ENCODE data around the gene DNM3.

The DNM3 gene

GRCh38 chr1:172270605-172271004 lies 429.3 kb downstream of the DNM3 start:
- no peak for DNase-seq
- H3K36me3 Mint-ChIP-seq, result no peaks in the 10 kb centered on the region
- peak overlapping the region; percentile 32 for H3K4me3 Mint-ChIP-seq
- peak overlapping the region; percentile 85 for H3K27ac Mint-ChIP-seq
- no peaks in the 10 kb centered on the region for H3K9me3 Mint-ChIP-seq
- H3K4me1 Mint-ChIP-seq, result peaks cover 27% of the 10 kb centered on the region
- CTCF ChIA-PET, result interaction anchor here (1.0 to 1.7 kb wide), 2 partner anchors 88 to 180 kb away, joined by 3 to 6 read pairs; no protein-coding TSS in a partner anchor
- H3K27me3 Mint-ChIP-seq, result no peaks in the 10 kb centered on the region

GRCh38 chr1:172272087-172272486 lies 430.8 kb downstream of the DNM3 start:
- no peak for DNase-seq
- CTCF ChIA-PET, result no interaction called here
- Mint-ChIP-seq H3K4me3 (no peak overlapping the region), H3K4me1 (peaks cover 27% of the 10 kb centered on the region), H3K27me3 (no peaks in the 10 kb centered on the region), H3K27ac (no peak overlapping the region), H3K36me3 (no peaks in the 10 kb centered on the region), H3K9me3 (no peaks in the 10 kb centered on the region)

DNA sequence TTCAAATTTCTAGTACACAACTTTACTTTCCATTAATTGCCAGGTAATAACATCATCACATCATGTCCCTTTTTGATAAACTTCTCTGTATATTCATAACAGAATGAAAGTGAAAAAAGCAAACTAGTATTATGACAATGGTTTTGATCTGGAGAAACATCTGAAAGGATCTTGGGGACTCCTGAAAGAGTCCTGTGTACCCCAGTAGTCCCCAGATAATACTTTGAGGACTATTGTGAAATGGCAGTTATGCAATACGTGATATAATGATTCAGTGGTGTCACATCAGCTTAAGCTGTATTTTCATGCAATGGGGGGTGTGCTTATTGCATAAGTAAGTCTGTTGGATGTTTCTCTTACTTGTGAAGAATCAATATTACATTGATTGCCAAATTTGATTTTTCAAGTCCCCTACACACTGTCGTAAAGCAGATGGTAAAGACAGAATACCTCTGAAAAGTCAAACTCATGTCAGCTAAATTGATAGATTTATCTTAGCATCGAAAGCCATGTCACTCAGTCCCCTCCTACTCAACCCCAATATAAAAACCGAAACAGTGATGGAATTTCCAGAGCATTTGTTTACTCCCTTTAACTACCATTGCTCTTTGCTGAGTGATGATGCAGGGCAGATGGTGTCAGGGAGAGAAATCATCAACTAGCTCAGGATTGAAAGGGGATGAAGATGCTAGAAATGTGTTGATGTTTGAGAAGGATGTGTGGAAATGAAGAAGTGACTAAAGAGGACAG lies 432.5 kb downstream of the DNM3 start:
- DNase-seq, result no peak
- peaks cover 27% of the 10 kb centered on the region for H3K4me1 Mint-ChIP-seq
- H3K27ac Mint-ChIP-seq, result no peak overlapping the region
- CTCF ChIA-PET, result no interaction called here
- no peaks in the 10 kb centered on the region for H3K9me3 Mint-ChIP-seq
- H3K27me3 Mint-ChIP-seq, result no peaks in the 10 kb centered on the region
- H3K36me3 Mint-ChIP-seq, result no peaks in the 10 kb centered on the region
- H3K4me3 Mint-ChIP-seq, result no peak overlapping the region

DNA sequence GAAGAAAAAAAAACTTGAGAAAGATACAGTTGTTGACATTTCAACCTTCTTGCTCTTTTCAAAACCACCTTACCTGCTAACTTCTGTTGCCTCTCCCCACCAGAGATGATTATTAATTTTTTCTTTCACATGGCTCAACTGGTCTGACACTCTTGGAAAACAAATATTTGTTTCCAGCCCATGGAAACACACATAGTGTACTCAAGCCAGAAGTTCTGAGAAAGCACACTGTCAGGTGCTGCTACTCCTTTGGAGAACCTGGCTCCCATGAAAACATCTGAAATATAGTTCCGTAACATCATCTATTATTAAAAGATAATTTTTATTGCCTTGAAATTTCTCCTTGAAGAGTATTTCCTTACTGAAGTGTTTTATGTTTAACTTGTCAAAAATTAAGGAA lies 434.2 kb downstream of the DNM3 start:
- Mint-ChIP-seq H3K4me1 (peaks cover 12% of the 10 kb centered on the region), H3K9me3 (no peaks in the 10 kb centered on the region), H3K27ac (no peak overlapping the region), H3K36me3 (no peaks in the 10 kb centered on the region), H3K27me3 (no peaks in the 10 kb centered on the region), H3K4me3 (no peak overlapping the region)
- CTCF ChIA-PET, result no interaction called here
- DNase-seq, result no peak

GRCh38 chr1:172276120-172276818 lies 435.0 kb downstream of the DNM3 start:
- CTCF ChIA-PET, result no interaction called here
- Mint-ChIP-seq H3K27ac (no peak overlapping the region), H3K9me3 (no peaks in the 10 kb centered on the region), H3K36me3 (no peaks in the 10 kb centered on the region), H3K27me3 (no peaks in the 10 kb centered on the region), H3K4me1 (peaks cover 6% of the 10 kb centered on the region), H3K4me3 (no peak overlapping the region)
- no peak for DNase-seq

DNA sequence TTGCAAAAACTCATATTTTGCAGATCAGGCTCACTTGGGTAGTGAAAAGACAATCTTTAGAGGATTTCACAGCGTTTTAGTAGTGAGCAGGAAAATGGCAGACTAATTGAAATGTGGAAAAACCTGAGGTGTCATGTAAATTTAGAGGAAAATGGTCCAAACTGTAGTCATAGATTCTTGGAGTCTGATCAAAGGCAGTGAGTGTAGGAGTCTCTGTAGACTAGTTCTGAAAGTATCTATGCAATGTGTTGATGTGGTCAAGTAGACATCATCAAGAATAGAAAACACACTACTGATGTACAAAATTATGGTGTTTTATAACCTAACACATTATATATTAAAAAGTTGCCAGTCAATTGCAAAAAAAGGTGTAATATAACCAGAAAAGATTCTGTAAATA lies 436.0 kb downstream of the DNM3 start:
- CTCF ChIA-PET, result no interaction called here
- H3K27me3 Mint-ChIP-seq, result no peaks in the 10 kb centered on the region
- no peaks in the 10 kb centered on the region for H3K36me3 Mint-ChIP-seq
- no peak overlapping the region for H3K4me3 Mint-ChIP-seq
- no peak overlapping the region for H3K27ac Mint-ChIP-seq
- H3K9me3 Mint-ChIP-seq, result peaks cover 3% of the 10 kb centered on the region
- DNase-seq, result no peak
- no peaks in the 10 kb centered on the region for H3K4me1 Mint-ChIP-seq

- Mint-ChIP-seq H3K36me3 (no peaks in the 10 kb centered on the region), H3K27ac (no peak overlapping the region), H3K4me3 (no peak overlapping the region), H3K9me3 (peaks cover 3% of the 10 kb centered on the region), H3K27me3 (no peaks in the 10 kb centered on the region), H3K4me1 (no peaks in the 10 kb centered on the region)
- no peak for DNase-seq
- CTCF ChIA-PET, result no interaction called here
Measured at GRCh38 chr1:172277989-172278388, 436.7 kb downstream of the DNM3 start.

- H3K27ac Mint-ChIP-seq, result no peak overlapping the region
- DNase-seq, result no peak
- no peaks in the 10 kb centered on the region for H3K27me3 Mint-ChIP-seq
- H3K36me3 Mint-ChIP-seq, result no peaks in the 10 kb centered on the region
- no peak overlapping the region for H3K4me3 Mint-ChIP-seq
- CTCF ChIA-PET, result no interaction called here
- H3K4me1 Mint-ChIP-seq, result no peaks in the 10 kb centered on the region
- peaks cover 3% of the 10 kb centered on the region for H3K9me3 Mint-ChIP-seq
Measured at GRCh38 chr1:172278478-172278877, 437.2 kb downstream of the DNM3 start.

DNA sequence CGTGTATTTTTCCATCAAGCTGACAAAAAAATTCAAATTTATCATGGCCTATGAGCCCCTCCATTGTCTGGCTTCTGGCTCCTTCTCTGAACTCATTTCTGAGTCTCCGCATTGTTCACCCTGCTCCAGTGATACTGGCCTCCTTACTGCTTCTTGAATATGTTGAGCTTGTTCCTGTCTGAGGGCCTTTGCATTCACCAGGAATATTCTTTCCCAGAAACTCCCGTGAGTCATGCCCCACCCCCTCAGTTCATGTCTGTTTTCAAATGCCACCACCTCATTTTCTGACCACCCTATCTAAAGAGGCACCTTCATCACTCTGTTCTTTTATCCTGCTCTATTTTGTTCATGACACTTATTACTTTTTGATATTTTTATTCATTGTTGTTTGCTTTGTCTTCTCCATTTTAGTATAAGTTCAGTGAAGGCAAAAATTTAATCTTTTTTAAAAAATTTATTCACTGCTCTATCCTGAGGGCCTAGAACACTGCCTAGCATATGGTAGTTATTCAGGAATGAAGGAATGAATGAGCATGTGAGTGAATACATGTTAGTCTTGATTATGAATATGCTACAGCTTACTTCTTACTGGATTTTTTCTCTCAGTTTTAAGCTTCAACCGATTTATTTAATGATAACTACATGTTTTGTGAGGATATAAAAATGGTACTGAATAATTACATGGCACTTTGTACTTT lies 438.8 kb downstream of the DNM3 start:
- Mint-ChIP-seq H3K27me3 (no peaks in the 10 kb centered on the region), H3K9me3 (peaks cover 3% of the 10 kb centered on the region), H3K27ac (no peak overlapping the region), H3K4me1 (no peaks in the 10 kb centered on the region), H3K36me3 (no peaks in the 10 kb centered on the region), H3K4me3 (no peak overlapping the region)
- DNase-seq, result no peak
- CTCF ChIA-PET, result no interaction called here

DNA sequence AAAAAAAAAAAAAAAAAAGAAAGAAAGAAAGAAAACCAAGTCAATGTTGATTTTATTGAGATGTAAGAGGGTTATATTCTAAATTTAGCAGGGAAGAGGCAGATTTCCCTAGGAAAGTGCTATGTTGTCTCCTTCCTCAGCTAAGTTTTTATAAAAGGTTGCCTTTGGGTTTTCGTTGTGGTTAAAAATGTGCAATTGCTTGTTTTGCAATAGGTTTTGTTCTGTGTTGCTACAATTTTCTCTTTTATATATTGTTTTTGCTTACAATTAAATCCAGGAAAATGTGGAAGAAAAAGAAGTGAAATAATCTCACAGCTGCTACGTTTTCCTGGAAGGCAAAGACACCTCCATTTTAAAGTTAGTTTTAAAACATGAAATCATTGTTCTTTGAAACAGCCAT lies 442.5 kb downstream of the DNM3 start:
- CTCF ChIA-PET, result no interaction called here
- Mint-ChIP-seq H3K9me3 (peaks cover 3% of the 10 kb centered on the region), H3K4me3 (no peak overlapping the region), H3K27ac (no peak overlapping the region), H3K27me3 (no peaks in the 10 kb centered on the region), H3K36me3 (no peaks in the 10 kb centered on the region), H3K4me1 (no peaks in the 10 kb centered on the region)
- DNase-seq, result no peak

DNA sequence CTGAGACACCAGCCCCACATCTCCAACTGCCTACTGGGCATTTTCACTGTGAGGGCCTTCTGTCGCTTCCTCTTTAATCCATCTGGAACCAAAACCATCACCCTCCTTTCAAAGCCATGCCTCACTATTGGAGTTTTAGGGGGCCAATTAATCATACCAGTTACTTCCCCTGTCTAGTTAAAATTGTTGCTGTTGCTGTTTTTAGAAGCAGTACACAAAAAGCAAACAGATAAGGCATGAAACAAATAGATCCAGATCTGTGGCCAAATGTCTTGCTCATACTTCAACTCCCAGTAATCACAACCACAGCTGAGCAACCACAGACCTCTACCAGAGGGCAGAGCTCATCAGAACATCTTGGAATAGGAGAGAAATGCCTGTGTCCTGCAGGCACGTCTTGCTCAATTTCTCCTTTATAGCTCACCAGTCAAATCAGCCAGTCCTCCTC lies 445.4 kb downstream of the DNM3 start:
- H3K27ac Mint-ChIP-seq, result no peak overlapping the region
- H3K9me3 Mint-ChIP-seq, result peaks cover 3% of the 10 kb centered on the region
- no peaks in the 10 kb centered on the region for H3K36me3 Mint-ChIP-seq
- DNase-seq, result no peak
- H3K4me3 Mint-ChIP-seq, result no peak overlapping the region
- CTCF ChIA-PET, result no interaction called here
- no peaks in the 10 kb centered on the region for H3K4me1 Mint-ChIP-seq
- no peaks in the 10 kb centered on the region for H3K27me3 Mint-ChIP-seq

GRCh38 chr1:172287208-172287607 lies 445.9 kb downstream of the DNM3 start:
- Mint-ChIP-seq H3K4me3 (no peak overlapping the region), H3K36me3 (no peaks in the 10 kb centered on the region), H3K27ac (no peak overlapping the region), H3K27me3 (no peaks in the 10 kb centered on the region), H3K9me3 (no peaks in the 10 kb centered on the region), H3K4me1 (no peaks in the 10 kb centered on the region)
- DNase-seq, result no peak
- CTCF ChIA-PET, result no interaction called here

- no peaks in the 10 kb centered on the region for H3K4me1 Mint-ChIP-seq
- DNase-seq, result no peak
- no peak overlapping the region for H3K4me3 Mint-ChIP-seq
- no peak overlapping the region for H3K27ac Mint-ChIP-seq
- no peaks in the 10 kb centered on the region for H3K9me3 Mint-ChIP-seq
- no peaks in the 10 kb centered on the region for H3K27me3 Mint-ChIP-seq
- no peaks in the 10 kb centered on the region for H3K36me3 Mint-ChIP-seq
- CTCF ChIA-PET, result no interaction called here
Measured at GRCh38 chr1:172288581-172288980, 447.3 kb downstream of the DNM3 start.

DNA sequence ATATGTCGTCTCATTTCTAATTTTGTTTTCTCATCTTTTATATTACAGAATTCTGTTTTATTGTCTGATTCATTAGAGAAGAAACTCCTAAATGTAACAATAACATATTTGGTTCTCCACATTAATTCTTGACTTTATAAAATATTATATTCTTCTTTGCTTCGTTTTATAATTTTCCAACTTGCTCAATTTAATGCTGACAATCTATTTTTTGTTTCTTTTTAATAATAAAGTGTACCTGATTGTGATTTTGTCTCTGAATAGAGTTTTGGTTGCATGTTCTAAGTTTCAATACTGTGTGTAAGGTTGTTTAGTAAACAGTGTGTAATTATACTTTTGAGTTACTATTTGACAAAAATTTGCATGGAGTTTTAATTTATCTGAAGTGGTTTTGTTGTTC lies 448.1 kb downstream of the DNM3 start:
- Mint-ChIP-seq H3K27me3 (no peaks in the 10 kb centered on the region), H3K4me1 (no peaks in the 10 kb centered on the region)
- CTCF ChIA-PET, result no interaction called here

DNA sequence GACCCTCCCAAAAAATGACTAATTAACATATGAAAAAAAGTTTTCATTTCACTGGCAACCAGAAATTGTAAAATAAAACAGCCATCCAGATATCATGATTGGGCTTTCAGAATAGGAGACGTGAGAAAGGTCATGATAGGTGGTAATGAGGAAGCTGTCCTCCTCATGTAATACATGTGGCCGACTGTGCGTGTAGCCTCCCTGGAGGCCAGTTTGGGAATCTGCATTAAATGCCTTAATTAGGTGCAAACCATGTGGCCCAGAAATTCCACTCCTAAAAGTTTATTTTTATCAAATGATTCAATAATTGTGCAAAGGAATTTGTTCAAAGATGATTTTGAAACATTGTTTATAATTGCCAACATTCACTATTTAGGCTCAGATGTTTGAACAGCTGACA lies 451.5 kb downstream of the DNM3 start:
- Mint-ChIP-seq H3K4me1 (no peaks in the 10 kb centered on the region), H3K27ac (no peak overlapping the region), H3K27me3 (no peaks in the 10 kb centered on the region), H3K4me3 (no peak overlapping the region), H3K9me3 (no peaks in the 10 kb centered on the region), H3K36me3 (no peaks in the 10 kb centered on the region)
- CTCF ChIA-PET, result no interaction called here
- no peak for DNase-seq

More for the DNA sequence above, 448.1 kb downstream of the DNM3 start:
- Mint-ChIP-seq H3K4me3 (no peak overlapping the region), H3K9me3 (no peaks in the 10 kb centered on the region), H3K27ac (no peak overlapping the region), H3K36me3 (no peaks in the 10 kb centered on the region)
- DNase-seq, result no peak

All from activated naive CD4-positive, alpha-beta T cell treated with anti-CD3 and anti-CD28 coated beads, Interleukin-2, amount 10 ng/mL, durations not matched to agents 7 days and 5 days (primary cell).